SK-N-SH (cell line): Measurements from ENCODE around the gene LRCOL1. TPM values are rescaled to one million over a fixed set of nuclear protein-coding genes. Genes with fewer than 3 reads are reported as not detected.

ENCODE experiments used
- CTCF ChIA-PET: fragments of 300-600, 350-600 bp; formaldehyde crosslinking; extraction: SDS; loops from one replicate; lab custom pipeline; 2021; lab: Yijun Ruan, JAX
- POLR2A ChIA-PET: fragments of 350-600 bp; sonication (Branson Sonifier 250); formaldehyde crosslinking; extraction: SDS; loops from one replicate; lab custom pipeline; 2020; ENCODE audit warnings: antibody characterized with exemption, inconsistent platforms; lab: Yijun Ruan, JAX
- DNase-seq: peaks from one replicate; pipeline ENCODE4 v3.0.0; 2012
- H2AFZ ChIP-seq: fragments of 200-600 bp; sonication (generic); 2 replicates; pipeline ENCODE4 v1.8.1; 2016; ENCODE audit warnings: antibody characterized with exemption, mild to moderate bottlenecking, low read depth
- H3F3A ChIP-seq: fragments of 200-600 bp; sonication (generic); replicated peaks from 2 replicates; pipeline ENCODE3; 2016; ENCODE audit warnings: antibody characterized with exemption, mild to moderate bottlenecking; ENCODE audit not compliant: insufficient read depth
- H3K27ac ChIP-seq, 2 experiments: fragments of 200-500 bp in 1 of 2; fragments of 200-600 bp in 1 of 2; sonication (Bioruptor generic) in 1 of 2; sonication (generic), shearing (Covaris generic) in 1 of 2; 2 replicates each; pipeline versions ENCODE4 v1.5.1 to v1.6.1; 2014 to 2016; ENCODE audit warnings: low read depth in 2 of 2, inconsistent platforms in 1 of 2, low read length in 1 of 2, mild to moderate bottlenecking in 1 of 2, mixed read lengths in 1 of 2
- H3K27me3 ChIP-seq: fragments of 200-600 bp; sonication (generic), shearing (Covaris generic); 2 replicates; pipeline ENCODE4 v1.6.1; 2016; ENCODE audit warnings: mixed run types; ENCODE audit not compliant: insufficient read depth
- H3K36me3 ChIP-seq, 2 experiments: fragments of 200-500 bp in 1 of 2; fragments of 200-600 bp in 1 of 2; sonication (Bioruptor generic) in 1 of 2; sonication (generic) in 1 of 2; replicated peaks in 1 of 2; 2 replicates each; pipeline versions ENCODE3 to v1.5.1; 2014 to 2016; ENCODE audit warnings: low read length in 1 of 2, mild to moderate bottlenecking in 1 of 2; ENCODE audit not compliant: insufficient read depth in 2 of 2, control insufficient read depth in 1 of 2
- H3K4me1 ChIP-seq, 2 experiments: fragments of 200-500 bp in 1 of 2; fragments of 200-600 bp in 1 of 2; sonication (Bioruptor generic) in 1 of 2; sonication (generic), shearing (Covaris generic) in 1 of 2; 2 replicates each; pipeline versions ENCODE4 v1.5.1 to v1.6.1; 2014 to 2016; ENCODE audit warnings: low read depth in 1 of 2, low read length in 1 of 2, mixed run types in 1 of 2; ENCODE audit not compliant: insufficient read depth in 2 of 2, control insufficient read depth in 1 of 2
- H3K4me2 ChIP-seq: fragments of 200-600 bp; sonication (generic), shearing (Covaris generic); 2 replicates; pipeline ENCODE4 v1.6.1; 2017; ENCODE audit warnings: mixed run types
- H3K4me3 ChIP-seq, 2 experiments: fragments of 200-500 bp in 1 of 2; fragments of 200-600 bp in 1 of 2; sonication (Bioruptor generic) in 1 of 2; sonication (generic), shearing (Covaris generic) in 1 of 2; 2 replicates each; pipeline versions ENCODE4 v1.5.1 to v1.8.1; 2014 to 2016; ENCODE audit warnings: low read depth in 2 of 2, inconsistent platforms in 1 of 2, low read length in 1 of 2, mild to moderate bottlenecking in 1 of 2, mixed read lengths in 1 of 2, moderate library complexity in 1 of 2
- H3K79me2 ChIP-seq: fragments of 200-600 bp; sonication (generic); 2 replicates; pipeline ENCODE4 v1.8.1; 2017; ENCODE audit warnings: mild to moderate bottlenecking; ENCODE audit not compliant: insufficient read depth
- H3K9ac ChIP-seq: fragments of 200-600 bp; sonication (generic); 2 replicates; pipeline ENCODE4 v1.6.1; 2017; ENCODE audit warnings: mixed run types
- H3K9me2 ChIP-seq: fragments of 200-600 bp; sonication (generic); 2 replicates; pipeline ENCODE4 v1.6.1; 2017; ENCODE audit warnings: mixed run types
- H3K9me3 ChIP-seq: fragments of 200-600 bp; sonication (generic); 2 replicates; pipeline ENCODE4 v1.6.1; 2017; ENCODE audit warnings: mixed run types, mild to moderate bottlenecking, moderate library complexity
- H4K20me1 ChIP-seq: fragments of 200-600 bp; sonication (generic); 2 replicates; pipeline ENCODE4 v1.6.1; 2017; ENCODE audit warnings: mild to moderate bottlenecking, mixed run types; ENCODE audit not compliant: insufficient read depth
- CHD2 ChIP-seq: fragments of 150-350 bp; IDR thresholded peaks from 2 replicates; pipeline ENCODE4 v1.6.1; 2018; ENCODE audit warnings: low read length; ENCODE audit not compliant: partially characterized antibody
- CTCF ChIP-seq: fragments of 200-600 bp; sonication (generic); IDR thresholded peaks from 2 replicates; pipeline ENCODE4 v1.6.1; 2017; ENCODE audit warnings: antibody characterized with exemption, mild to moderate bottlenecking, moderate library complexity
- ELF1 ChIP-seq: IDR thresholded peaks from 2 replicates; pipeline ENCODE4 v1.4.0; 2012
- EP300 ChIP-seq, 2 experiments: IDR thresholded peaks; 2 replicates each; pipeline versions ENCODE4 v1.4.0 to v1.6.1; 2012; ENCODE audit warnings: borderline replicate concordance in 1 of 2, low read depth in 1 of 2, low read length in 1 of 2
- FOSL2 ChIP-seq: IDR thresholded peaks from 2 replicates; pipeline ENCODE4 v1.4.0; 2012; ENCODE audit warnings: low read depth, mild to moderate bottlenecking, moderate library complexity, borderline replicate concordance
- FOXJ3 ChIP-seq: sonication (generic); formaldehyde crosslinking; IDR thresholded peaks from 2 replicates; pipeline ENCODE4 v1.5.1; 2020; ENCODE audit warnings: mild to moderate bottlenecking, missing genetic modification reagents
- FOXM1 ChIP-seq: IDR thresholded peaks from 2 replicates; pipeline ENCODE4 v1.4.0; 2012; ENCODE audit warnings: low read depth, mild to moderate bottlenecking
- GABPA ChIP-seq: IDR thresholded peaks from 2 replicates; pipeline ENCODE4 v1.4.0; 2012; ENCODE audit warnings: low read depth, mild to moderate bottlenecking
- MEF2A ChIP-seq: IDR thresholded peaks from 2 replicates; pipeline ENCODE4 v1.4.0; 2012; ENCODE audit warnings: low read depth, borderline replicate concordance
- NFIC ChIP-seq: IDR thresholded peaks from 2 replicates; pipeline ENCODE4 v1.4.0; 2012; ENCODE audit warnings: borderline replicate concordance
- NRF1 ChIP-seq: IDR thresholded peaks from 2 replicates; pipeline ENCODE4 v1.6.1; 2012; ENCODE audit warnings: low read depth, mild to moderate bottlenecking, low read length
- RAD21 ChIP-seq: IDR thresholded peaks from 2 replicates; pipeline ENCODE4 v1.6.1; 2012; ENCODE audit warnings: mild to moderate bottlenecking, low read length
- SMC3 ChIP-seq: IDR thresholded peaks from 2 replicates; pipeline ENCODE4 v1.6.1; 2012; ENCODE audit warnings: low read depth, low read length, improper control_type of control experiment
- YY1 ChIP-seq: IDR thresholded peaks from 2 replicates; pipeline ENCODE4 v1.4.0; 2012; ENCODE audit warnings: low read depth, mild to moderate bottlenecking
- WGBS: methylation state at CpG from one replicate; pipeline ENCODE4 v1.1.6; 2017; ENCODE audit warnings: low lambda C conversion rate; 5-methylcytosine and 5-hydroxymethylcytosine counted together
- polyA plus RNA-seq, 3 experiments: library from polyadenylated mRNA; depleted of rRNA; stranded (reverse); fragments of >200 nt; gene quantifications; 2 replicates each; pipeline ENCODE4 v1.2.3, GENCODE V29; 2012

Gene LRCOL1
- polyA plus RNA-seq, 1 of the 3 experiments (the other 2 are of a cell fraction): 1.1 TPM

- no peak overlapping the region; a peak in 1 of 4 replicates for H3K27ac ChIP-seq
- no peaks in the 10 kb centered on the region for H3K27me3 ChIP-seq
- H3F3A ChIP-seq: no peaks in the 10 kb centered on the region
- H3K4me2 ChIP-seq: peak overlapping the region; percentile 98
- WGBS: 63% methylated on average over 9 of the region's 21 CpGs
- peak; percentile 72 for DNase-seq
- TF ChIP-seq NRF1 (no peak), MEF2A (no peak), FOXM1 (no peak), CTCF (peak; percentile 44), RAD21 (peak; percentile 22), NFIC (no peak), EP300 (IDR thresholded peaks at IDR 0.05; ENCODE audit: borderline replicate concordance in 1 of 2, low read depth in 1 of 2, low read length in 1 of 2) (no peak), ELF1 (no peak), SMC3 (0 out of 2 replicates have a peak, but pooled peaks have one; percentile 10), CHD2 (no peak)
- TF ChIP-seq, all 33 proteins: peak for 3
- POLR2A ChIA-PET: interaction anchor here (0.8 to 1.0 kb wide), 2 partner anchors 11 to 146 kb away, joined by 3 read pairs; no protein-coding TSS in a partner anchor
- CTCF ChIA-PET: interaction anchor here (0.6 to 5.9 kb wide), 34 partner anchors 8 to 421 kb away, joined by 3 to 80 read pairs (median 4); no protein-coding TSS in a partner anchor
- Histone ChIP-seq H3K36me3 (peaks cover 0 to 8% of the 10 kb centered on the region in 2 experiments), H3K4me3 (peak overlapping the region; percentile 68 to 80; a peak in 3 of 4 replicates), H4K20me1 (peaks cover 42% of the 10 kb centered on the region), H3K4me1 (peaks cover 0 to 11% of the 10 kb centered on the region in 2 experiments; a peak in 1 of 4 replicates), H3K9ac (no peak overlapping the region), H3K9me2 (no peaks in the 10 kb centered on the region), H3K9me3 (no peaks in the 10 kb centered on the region), H2AFZ (no peak overlapping the region), H3K79me2 (peaks cover 8% of the 10 kb centered on the region; the same call in 1 of the 2 replicates)
Measured at GRCh38 chr12:132561427-132562156, 48.8 kb downstream of the LRCOL1 start.

- no peaks in the 10 kb centered on the region for H3K9me2 ChIP-seq
- H3K27ac ChIP-seq: peak overlapping the region in 1 of 2 experiments; percentile 63; a peak in 2 of 4 replicates
- TF ChIP-seq SMC3 (peak; percentile 61), RAD21 (peak; percentile 56), FOSL2 (no peak), GABPA (no peak), FOXJ3 (CRISPR knock-in tag) (no peak), CTCF (peak; percentile 83), YY1 (no peak; the same call in 1 of the 2 replicates)
- H3K9ac ChIP-seq: peak overlapping the region; percentile 62; the same call in 1 of the 2 replicates
- no peaks in the 10 kb centered on the region for H3K9me3 ChIP-seq
- H3K4me2 ChIP-seq: peak overlapping the region; percentile 98
- DNase-seq: peak; percentile 96
- CTCF ChIA-PET: interaction anchor here (0.6 to 5.9 kb wide), 31 partner anchors 9 to 420 kb away, joined by 3 to 80 read pairs (median 4); no protein-coding TSS in a partner anchor
- H4K20me1 ChIP-seq: peaks cover 37% of the 10 kb centered on the region
- H3K4me1 ChIP-seq: peaks cover 0 to 11% of the 10 kb centered on the region in 2 experiments; a peak in 1 of 4 replicates
- H3K36me3 ChIP-seq: peaks cover 0 to 3% of the 10 kb centered on the region in 2 experiments
- H3K4me3 ChIP-seq: peak overlapping the region; percentile 68 to 80
- no peaks in the 10 kb centered on the region for H3K27me3 ChIP-seq
- H3K79me2 ChIP-seq: peaks cover 8% of the 10 kb centered on the region; the same call in 1 of the 2 replicates
- POLR2A ChIA-PET: interaction anchor here (0.8 to 1.0 kb wide), 2 partner anchors 10 to 146 kb away, joined by 3 read pairs; no protein-coding TSS in a partner anchor
- 5% methylated on average over 22 of the region's 49 CpGs for WGBS
- no peaks in the 10 kb centered on the region for H3F3A ChIP-seq
- no peak overlapping the region for H2AFZ ChIP-seq
Measured at GRCh38 chr12:132560614-132561426, 49.6 kb downstream of the LRCOL1 start.
